ENCODE results near the gene VDAC2. TPM values are rescaled to one million over a fixed set of nuclear protein-coding genes. Genes with fewer than 3 reads are reported as not detected.
A peak's percentile ranks its signal among the peaks of the same experiment; 100 is the strongest.

VDAC2 gene
- total and polyA plus RNA-seq, 8 donors = 140 to 187 (median 168) TPM

DNA sequence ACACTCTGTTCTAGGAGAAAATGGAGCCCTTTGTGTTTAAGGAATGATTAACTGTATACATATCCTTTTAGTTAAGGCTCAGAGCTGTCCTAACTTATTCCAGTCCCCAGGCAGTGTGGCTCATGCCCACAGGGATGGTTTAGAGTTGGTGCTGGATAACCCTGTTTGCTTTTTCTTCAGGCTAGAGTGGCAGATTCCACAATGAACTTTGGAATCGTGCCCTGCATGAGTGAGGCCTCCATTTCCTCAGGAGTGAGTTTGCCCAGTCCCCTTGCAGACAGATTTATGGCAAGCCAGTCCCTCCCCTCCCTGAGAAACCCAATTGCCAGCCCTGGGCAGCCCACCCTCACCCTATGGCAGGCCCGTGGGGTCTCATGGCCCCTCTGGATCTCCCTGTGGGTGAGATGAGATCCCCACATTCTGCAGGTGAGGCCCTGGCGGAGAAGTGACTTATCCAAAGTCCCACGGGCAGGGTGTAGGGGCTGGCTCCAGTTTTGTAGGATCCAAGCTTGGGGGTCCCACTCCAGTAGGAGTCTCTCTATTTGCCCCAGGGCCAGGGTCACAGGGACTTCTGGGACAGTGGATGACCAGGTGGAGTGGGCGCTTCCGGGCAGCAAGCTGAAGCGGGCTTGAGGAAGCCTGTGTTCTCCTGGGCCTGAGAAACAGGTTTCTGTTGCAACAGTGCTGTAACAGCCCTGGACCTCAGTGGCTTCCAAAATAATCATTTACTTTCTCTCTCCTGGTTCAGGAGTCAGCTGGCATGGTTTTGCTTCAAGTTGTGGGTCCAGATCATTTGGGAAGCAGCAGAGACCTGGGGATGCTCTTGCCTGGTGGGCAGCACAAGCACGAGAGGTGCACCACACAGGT lies 34.1 kb downstream of the VDAC2 start:
- intact Hi-C loops (cut with DNase I) = no loop called here
- no peaks in the 10 kb centered on the region for H3K9me3 ChIP-seq
- H3K4me1 ChIP-seq = no peaks in the 10 kb centered on the region
- DNase-seq (no peak), ATAC-seq (no peak)
- H3K4me3 ChIP-seq = no peak overlapping the region
- H3K27ac ChIP-seq = no peak overlapping the region
- TF ChIP-seq, protein P1, sequence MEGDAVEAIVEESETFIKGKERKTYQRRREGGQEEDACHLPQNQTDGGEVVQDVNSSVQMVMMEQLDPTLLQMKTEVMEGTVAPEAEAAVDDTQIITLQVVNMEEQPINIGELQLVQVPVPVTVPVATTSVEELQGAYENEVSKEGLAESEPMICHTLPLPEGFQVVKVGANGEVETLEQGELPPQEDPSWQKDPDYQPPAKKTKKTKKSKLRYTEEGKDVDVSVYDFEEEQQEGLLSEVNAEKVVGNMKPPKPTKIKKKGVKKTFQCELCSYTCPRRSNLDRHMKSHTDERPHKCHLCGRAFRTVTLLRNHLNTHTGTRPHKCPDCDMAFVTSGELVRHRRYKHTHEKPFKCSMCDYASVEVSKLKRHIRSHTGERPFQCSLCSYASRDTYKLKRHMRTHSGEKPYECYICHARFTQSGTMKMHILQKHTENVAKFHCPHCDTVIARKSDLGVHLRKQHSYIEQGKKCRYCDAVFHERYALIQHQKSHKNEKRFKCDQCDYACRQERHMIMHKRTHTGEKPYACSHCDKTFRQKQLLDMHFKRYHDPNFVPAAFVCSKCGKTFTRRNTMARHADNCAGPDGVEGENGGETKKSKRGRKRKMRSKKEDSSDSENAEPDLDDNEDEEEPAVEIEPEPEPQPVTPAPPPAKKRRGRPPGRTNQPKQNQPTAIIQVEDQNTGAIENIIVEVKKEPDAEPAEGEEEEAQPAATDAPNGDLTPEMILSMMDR (IDR thresholded peaks at IDR 0.05) = no peak
- H3K27me3 ChIP-seq = no peaks in the 10 kb centered on the region
- H3K36me3 ChIP-seq = no peaks in the 10 kb centered on the region

DNA sequence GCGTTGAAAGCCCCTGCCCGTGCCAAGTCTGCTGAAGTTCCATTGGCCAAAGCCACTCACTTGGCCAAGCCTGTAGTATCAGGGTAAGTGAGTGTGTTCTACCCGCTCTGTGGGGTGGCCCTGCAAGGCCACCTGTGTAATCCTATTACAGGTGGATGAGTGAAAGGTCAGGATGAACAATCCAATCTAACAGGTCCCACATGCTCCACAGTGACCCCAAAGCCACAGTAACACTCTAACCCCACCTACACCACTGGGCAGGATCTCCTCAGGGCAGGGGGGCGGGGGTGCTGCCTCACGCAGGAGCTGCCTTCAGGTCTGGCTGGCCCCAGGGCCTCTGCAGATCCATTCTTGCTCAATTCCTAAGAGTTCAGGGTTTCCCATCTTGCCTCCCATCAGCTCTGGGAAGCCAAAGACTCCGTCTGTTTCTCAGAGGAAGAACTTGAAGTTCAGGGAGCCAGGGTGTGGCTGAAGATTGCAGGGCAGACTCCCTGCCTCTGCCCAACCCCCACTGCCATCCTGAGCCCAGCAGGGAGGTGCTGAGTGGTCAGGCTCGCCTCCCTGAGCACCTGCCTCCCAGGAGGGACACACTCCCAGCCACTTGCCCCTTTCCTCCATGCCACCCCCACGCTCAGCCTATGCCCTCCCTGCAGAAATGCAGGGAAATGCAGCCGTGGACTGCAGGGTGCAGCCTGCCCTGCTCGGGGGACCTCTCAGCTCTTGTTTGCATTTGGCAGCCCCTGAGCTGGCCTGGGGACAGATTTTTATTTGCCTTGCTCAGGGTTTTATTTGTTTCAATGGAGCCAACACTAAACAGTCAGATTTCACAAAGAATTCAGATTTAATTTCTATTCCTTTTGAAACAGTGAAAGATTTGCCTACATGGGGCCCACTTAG lies 35.0 kb downstream of the VDAC2 start:
- H3K36me3 ChIP-seq = no peaks in the 10 kb centered on the region
- peak; percentile 62 for ATAC-seq
- H3K4me3 ChIP-seq = no peak overlapping the region
- DNase-seq = no peak
- intact Hi-C loops (cut with DNase I) = no loop called here
- no peaks in the 10 kb centered on the region for H3K4me1 ChIP-seq
- H3K9me3 ChIP-seq = no peaks in the 10 kb centered on the region
- no peak overlapping the region for H3K27ac ChIP-seq
- no peaks in the 10 kb centered on the region for H3K27me3 ChIP-seq
- TF ChIP-seq, protein P1 (IDR thresholded peaks at IDR 0.05) = no peak

DNA sequence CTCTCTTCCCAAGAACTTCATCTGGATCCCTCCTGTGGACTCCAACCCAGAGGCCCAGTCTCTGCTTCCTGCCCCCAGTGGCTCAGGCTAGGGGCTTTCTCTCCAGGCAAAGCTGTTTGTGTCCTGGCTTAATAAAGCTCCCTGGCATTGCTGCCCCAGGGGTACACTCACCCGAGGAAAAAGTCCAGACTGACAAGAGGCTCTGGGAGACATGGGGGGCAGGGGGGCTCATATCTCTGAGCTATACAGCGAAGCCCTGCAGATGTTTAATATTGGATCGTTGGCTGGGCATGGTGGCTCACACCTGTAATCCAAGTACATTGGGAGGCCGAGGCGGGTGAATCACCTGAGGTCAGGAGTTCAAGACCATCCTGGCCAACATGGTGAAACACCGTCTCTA lies 35.9 kb downstream of the VDAC2 start:
- ATAC-seq (no peak), DNase-seq (no peak)
- TF ChIP-seq, protein P1 (IDR thresholded peaks at IDR 0.05) = no peak
- H3K9me3 ChIP-seq = no peaks in the 10 kb centered on the region
- H3K36me3 ChIP-seq = no peaks in the 10 kb centered on the region
- H3K27ac ChIP-seq = no peak overlapping the region
- no peak overlapping the region for H3K4me3 ChIP-seq
- H3K27me3 ChIP-seq = no peaks in the 10 kb centered on the region
- H3K4me1 ChIP-seq = no peaks in the 10 kb centered on the region
- intact Hi-C loops (cut with DNase I) = no loop called here

DNA sequence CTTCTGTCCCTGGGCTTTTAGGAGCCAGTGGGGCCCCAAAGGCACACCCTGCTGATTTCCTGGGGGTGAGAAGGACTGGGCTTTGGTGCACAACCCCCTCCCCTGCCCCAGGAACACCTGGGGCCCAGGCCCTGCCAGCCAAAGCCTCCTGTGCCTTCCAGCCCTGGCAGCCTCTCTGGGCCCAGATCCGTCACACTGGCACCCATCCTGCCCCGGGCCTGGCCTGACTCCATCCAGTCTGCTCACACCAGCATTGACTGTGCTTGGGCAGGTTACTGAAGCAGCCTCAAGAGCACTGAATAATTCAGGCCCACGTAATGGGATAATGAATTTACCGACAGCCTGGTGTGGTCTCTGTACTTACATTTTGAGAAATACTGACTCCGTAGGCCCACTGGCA lies 37.2 kb downstream of the VDAC2 start:
- TF ChIP-seq, protein P1 (IDR thresholded peaks at IDR 0.05) = no peak
- Histone ChIP-seq H3K36me3 (no peaks in the 10 kb centered on the region), H3K27me3 (no peaks in the 10 kb centered on the region), H3K9me3 (peaks cover 0 to 4% of the 10 kb centered on the region in 2 donors), H3K4me1 (no peaks in the 10 kb centered on the region), H3K4me3 (no peak overlapping the region), H3K27ac (no peak overlapping the region)
- ATAC-seq (no peak), DNase-seq (no peak)
- intact Hi-C loops (cut with DNase I) = no loop called here

DNA sequence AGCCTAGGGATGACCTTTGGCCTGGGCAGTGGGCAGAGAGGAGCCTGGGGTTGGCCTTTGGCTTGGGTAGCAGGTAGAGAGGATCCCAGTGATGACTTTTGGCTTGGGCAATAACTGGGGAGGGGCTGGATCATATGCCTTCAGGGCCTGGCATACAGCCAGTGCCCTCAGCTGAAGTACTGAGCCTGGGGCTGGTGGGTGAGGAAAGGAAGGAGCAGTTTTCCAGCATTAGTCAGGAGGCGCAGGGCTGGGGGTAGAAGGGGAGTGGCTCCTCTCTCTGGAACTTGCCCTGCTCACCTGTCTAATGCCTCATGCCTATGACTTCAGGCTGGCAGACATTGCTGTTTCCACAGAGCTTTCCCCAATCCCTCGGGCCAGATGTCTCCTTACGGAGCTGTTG lies 40.3 kb downstream of the VDAC2 start:
- Histone ChIP-seq H3K36me3 (no peaks in the 10 kb centered on the region), H3K4me1 (no peaks in the 10 kb centered on the region), H3K4me3 (no peak overlapping the region), H3K27me3 (no peaks in the 10 kb centered on the region), H3K27ac (no peak overlapping the region), H3K9me3 (peaks cover 0 to 26% of the 10 kb centered on the region in 2 donors)
- no peak for DNase-seq
- intact Hi-C loops (cut with DNase I) = no loop called here
- TF ChIP-seq, protein P1 (IDR thresholded peaks at IDR 0.05) = no peak
- peak; percentile 61 for ATAC-seq
